HepG2 (cell line): ENCODE results near the gene ZFPL1. TPM values are rescaled to one million over a fixed set of nuclear protein-coding genes. Genes with fewer than 3 reads are reported as not detected.

ENCODE experiments used
- ATAC-seq: fragments of 200-7000 bp; cut with Tn5 transposase; 3 replicates; pipeline ENCODE4 v1.9.1; 2020; ENCODE audit warnings: mild to moderate bottlenecking, moderate library complexity
- BruUV-seq: library from RNA; stranded (reverse); fragments of 400-500 nt; replicated peaks from 2 replicates; lab custom pipeline; 2021; lab: Mats Ljungman, UMichigan
- CTCF ChIA-PET: fragments of 300-600 bp; formaldehyde crosslinking; extraction: SDS; loops from one replicate; lab custom pipeline; 2021; ENCODE audit warnings: low total read pairs, inconsistent platforms, low intra/inter-chr PET ratio; lab: Yijun Ruan, JAX
- POLR2A ChIA-PET: fragments of 350-600 bp; sonication (Branson Sonifier 250); formaldehyde crosslinking; loops from one replicate; lab custom pipeline; 2020; ENCODE audit warnings: antibody characterized with exemption, inconsistent platforms; lab: Yijun Ruan, JAX
- DNase-seq: peaks from one replicate; pipeline ENCODE4 v3.0.0-alpha.2; 2015; ENCODE audit warnings: low spot score
- FAIRE-seq: peaks from 3 replicates; lab custom pipeline; 2011; peaks lifted over from hg19 to GRCh38; lab: Jason Lieb, UNC
- H2AFZ ChIP-seq: one replicate; pipeline ENCODE4 v1.6.1; 2011; ENCODE audit warnings: low read length, inconsistent platforms
- H3K27ac ChIP-seq: fragments of 300-600 bp; 3 replicates; pipeline ENCODE4 v1.8.0; 2011; ENCODE audit warnings: mixed run types, mild to moderate bottlenecking, mixed read lengths, low read length, inconsistent platforms; ENCODE audit not compliant: insufficient read depth; ENCODE audit errors: extremely low read length
- H3K27me3 ChIP-seq, 2 experiments: fragments of 200-600 bp in 1 of 2; 2 replicates in 1 of 2; 3 replicates in 1 of 2; pipeline versions ENCODE4 v1.6.0 to v1.8.0; 2011; ENCODE audit warnings: low read length in 2 of 2, mild to moderate bottlenecking in 2 of 2, moderate library complexity in 2 of 2, inconsistent platforms in 1 of 2; ENCODE audit not compliant: insufficient read depth in 2 of 2, control insufficient read depth in 1 of 2
- H3K36me3 ChIP-seq, 2 experiments: fragments of 200-600 bp in 1 of 2; replicated peaks in 1 of 2; 2 replicates in 1 of 2; 3 replicates in 1 of 2; pipeline versions ENCODE4 v1.5.1 to v1.8.0; 2011; ENCODE audit warnings: low read length in 2 of 2, inconsistent platforms in 1 of 2; ENCODE audit not compliant: insufficient read depth in 2 of 2, control insufficient read depth in 1 of 2
- H3K4me1 ChIP-seq: 2 replicates; pipeline ENCODE4 v1.5.1; 2012; ENCODE audit warnings: low read length, inconsistent platforms; ENCODE audit not compliant: insufficient read depth
- H3K4me2 ChIP-seq: 2 replicates; pipeline ENCODE4 v1.6.0; 2011; ENCODE audit warnings: low read depth, low read length, inconsistent platforms
- H3K4me3 ChIP-seq, 3 experiments: fragments of 200-600 bp in 1 of 3; sonication (generic), shearing (Covaris generic) in 1 of 3; replicated peaks in 1 of 3; 2 replicates each; pipeline ENCODE4 v1.5.1; 2011 to 2016; ENCODE audit warnings: low read length in 3 of 3, inconsistent platforms in 2 of 3, low read depth in 2 of 3, mild to moderate bottlenecking in 2 of 3, control low read depth in 1 of 3, mixed read lengths in 1 of 3; ENCODE audit not compliant: insufficient read depth in 1 of 3
- H3K79me2 ChIP-seq: one replicate; pipeline ENCODE4 v1.6.1; 2011; ENCODE audit warnings: low read length, inconsistent platforms; ENCODE audit not compliant: insufficient read depth
- H3K9ac ChIP-seq: 2 replicates; pipeline ENCODE4 v1.6.0; 2011; ENCODE audit warnings: mild to moderate bottlenecking, low read depth, low read length, inconsistent platforms; ENCODE audit not compliant: insufficient read depth
- H3K9me3 ChIP-seq: 2 replicates; pipeline ENCODE4 v1.5.1; 2012; ENCODE audit warnings: mild to moderate bottlenecking, low read length
- H4K20me1 ChIP-seq: 2 replicates; pipeline ENCODE4 v1.6.0; 2011; ENCODE audit warnings: inconsistent platforms, mild to moderate bottlenecking, low read length, moderate library complexity; ENCODE audit not compliant: insufficient read depth
- CC2D1A ChIP-seq: sonication (generic); formaldehyde crosslinking; IDR thresholded peaks from 2 replicates; pipeline ENCODE4 v1.8.1; 2023; ENCODE audit warnings: mild to moderate bottlenecking, missing genetic modification reagents
- HDAC1 ChIP-seq: sonication (generic); formaldehyde crosslinking; IDR thresholded peaks from 2 replicates; pipeline ENCODE4 v1.5.1; 2020; ENCODE audit warnings: mild to moderate bottlenecking, missing genetic modification reagents
- LCORL ChIP-seq, 2 experiments: fragments of 450-650 bp in 1 of 2; sonication (generic) in 1 of 2; formaldehyde crosslinking in 1 of 2; IDR thresholded peaks; 2 replicates each; pipeline versions ENCODE4 v1.5.0 to v1.6.1; 2017 to 2020; ENCODE audit warnings: antibody characterized with exemption in 1 of 2, missing genetic modification reagents in 1 of 2
- POLR2A ChIP-seq, 2 experiments: IDR thresholded peaks; 2 replicates each; pipeline ENCODE4 v1.6.1; 2011; ENCODE audit warnings: low read depth in 2 of 2, low read length in 2 of 2, mild to moderate bottlenecking in 1 of 2, moderate library complexity in 1 of 2; ENCODE audit not compliant: insufficient read depth in 1 of 2
- SNAPC2 ChIP-seq: sonication (generic); formaldehyde crosslinking; IDR thresholded peaks from 2 replicates; pipeline ENCODE4 v1.8.1; 2022; ENCODE audit warnings: mild to moderate bottlenecking, missing genetic modification reagents
- ZNF33B ChIP-seq: sonication (generic); formaldehyde crosslinking; IDR thresholded peaks from 2 replicates; pipeline ENCODE4 v1.5.1; 2020; ENCODE audit warnings: mild to moderate bottlenecking, missing genetic modification reagents
- ZNF354B ChIP-seq: sonication (generic); formaldehyde crosslinking; IDR thresholded peaks from 2 replicates; pipeline ENCODE4 v1.8.0; 2022; ENCODE audit warnings: mild to moderate bottlenecking, missing genetic modification reagents
- WGBS: methylation state at CpG from one replicate; pipeline ENCODE4 v1.1.6; 2017; ENCODE audit warnings: low lambda C conversion rate; 5-methylcytosine and 5-hydroxymethylcytosine counted together
- in situ Hi-C: cut with HindIII; loops from 2 replicates; pipeline ENCODE4 v1.10.0; 2017; ENCODE audit warnings: low pct_unique_long_range_greater_than_20kb; ENCODE audit not compliant: extremely low pct_ligation_motif_present
- intact Hi-C: fragments of 100-400 bp; cut with micrococcal nuclease; formaldehyde crosslinking; loops from one replicate; pipeline ENCODE4 v1.10.0; 2022; ENCODE audit not compliant: unreplicated experiment
- polyA plus RNA-seq, 8 experiments: library from polyadenylated mRNA; depleted of rRNA in 3 of 8; stranded (reverse) in 7 of 8; unstranded in 1 of 8; fragments of >200 nt; fragmentation: Illumina TruSeq in 4 of 8; extraction: Trizol in 4 of 8; gene quantifications; 2 replicates each; pipeline versions ENCODE4 v1.2.1 to v1.2.3, GENCODE V29; 2011 to 2016; ENCODE audit warnings: low read depth in 4 of 8, missing spikeins in 1 of 8, mixed read lengths in 1 of 8; ENCODE audit not compliant: insufficient read depth in 1 of 8
- total RNA-seq, 5 experiments: library from RNA; depleted of rRNA; stranded (reverse); fragments of >200 nt; fragmentation: Illumina TruSeq; extraction: Trizol; gene quantifications; 2 replicates each; pipeline ENCODE4 v1.2.3, GENCODE V29; 2016; ENCODE audit warnings: low read depth in 1 of 5
- TF ChIP-seq, protein P1 (sequence below): sonication (generic); formaldehyde crosslinking; IDR thresholded peaks from 2 replicates; pipeline ENCODE4 v1.4.0; 2020; ENCODE audit warnings: missing genetic modification reagents
- TF ChIP-seq, protein P2 (sequence below): sonication (generic); formaldehyde crosslinking; IDR thresholded peaks from 2 replicates; pipeline ENCODE4 v1.5.1; 2020; ENCODE audit warnings: missing genetic modification reagents, mild to moderate bottlenecking, borderline replicate concordance

Gene ZFPL1
- total and polyA plus RNA-seq, 2 of the 13 experiments (the other 11 are each of a cell fraction or from before 2014, with no cell fraction given) = 32.2 to 56.0 TPM

DNA sequence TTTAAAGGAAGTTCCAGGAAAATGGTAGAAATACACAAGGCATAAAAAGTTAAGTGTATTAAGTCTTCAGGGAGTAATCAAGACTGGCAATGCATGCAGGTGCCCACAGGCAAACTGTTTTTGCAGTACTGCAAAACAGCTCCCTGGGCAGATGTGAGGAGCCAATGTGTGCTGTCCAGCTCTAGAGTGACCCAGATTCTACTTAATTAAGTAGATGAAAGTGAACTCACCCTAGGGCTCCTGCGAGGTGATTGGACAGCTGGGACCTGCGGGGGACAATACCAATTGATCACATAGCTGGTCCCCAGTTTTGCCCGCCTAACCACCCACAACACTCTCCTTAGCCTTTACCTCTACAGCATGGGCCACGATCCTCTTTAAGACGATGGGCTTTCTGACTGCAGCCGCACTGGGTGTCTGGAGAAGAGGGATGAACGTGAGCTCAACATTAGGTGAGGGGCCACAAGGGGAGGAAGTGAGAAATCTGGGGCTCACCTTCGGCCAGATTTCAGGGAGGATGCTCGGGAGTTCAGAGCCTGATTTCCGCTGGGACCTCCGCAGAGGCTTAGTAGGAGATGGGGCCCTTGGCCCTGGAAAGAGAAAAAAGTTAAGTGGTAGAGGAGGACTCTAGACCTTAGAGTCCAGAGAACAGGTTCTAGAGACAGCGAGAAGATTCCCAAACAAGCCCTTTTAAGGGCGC lies 738 bp upstream of the ZFPL1 start (continued):
- TF ChIP-seq, protein P1, sequence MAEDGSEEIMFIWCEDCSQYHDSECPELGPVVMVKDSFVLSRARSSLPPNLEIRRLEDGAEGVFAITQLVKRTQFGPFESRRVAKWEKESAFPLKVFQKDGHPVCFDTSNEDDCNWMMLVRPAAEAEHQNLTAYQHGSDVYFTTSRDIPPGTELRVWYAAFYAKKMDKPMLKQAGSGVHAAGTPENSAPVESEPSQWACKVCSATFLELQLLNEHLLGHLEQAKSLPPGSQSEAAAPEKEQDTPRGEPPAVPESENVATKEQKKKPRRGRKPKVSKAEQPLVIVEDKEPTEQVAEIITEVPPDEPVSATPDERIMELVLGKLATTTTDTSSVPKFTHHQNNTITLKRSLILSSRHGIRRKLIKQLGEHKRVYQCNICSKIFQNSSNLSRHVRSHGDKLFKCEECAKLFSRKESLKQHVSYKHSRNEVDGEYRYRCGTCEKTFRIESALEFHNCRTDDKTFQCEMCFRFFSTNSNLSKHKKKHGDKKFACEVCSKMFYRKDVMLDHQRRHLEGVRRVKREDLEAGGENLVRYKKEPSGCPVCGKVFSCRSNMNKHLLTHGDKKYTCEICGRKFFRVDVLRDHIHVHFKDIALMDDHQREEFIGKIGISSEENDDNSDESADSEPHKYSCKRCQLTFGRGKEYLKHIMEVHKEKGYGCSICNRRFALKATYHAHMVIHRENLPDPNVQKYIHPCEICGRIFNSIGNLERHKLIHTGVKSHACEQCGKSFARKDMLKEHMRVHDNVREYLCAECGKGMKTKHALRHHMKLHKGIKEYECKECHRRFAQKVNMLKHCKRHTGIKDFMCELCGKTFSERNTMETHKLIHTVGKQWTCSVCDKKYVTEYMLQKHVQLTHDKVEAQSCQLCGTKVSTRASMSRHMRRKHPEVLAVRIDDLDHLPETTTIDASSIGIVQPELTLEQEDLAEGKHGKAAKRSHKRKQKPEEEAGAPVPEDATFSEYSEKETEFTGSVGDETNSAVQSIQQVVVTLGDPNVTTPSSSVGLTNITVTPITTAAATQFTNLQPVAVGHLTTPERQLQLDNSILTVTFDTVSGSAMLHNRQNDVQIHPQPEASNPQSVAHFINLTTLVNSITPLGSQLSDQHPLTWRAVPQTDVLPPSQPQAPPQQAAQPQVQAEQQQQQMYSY (CRISPR knock-in tag) = peak; percentile 44; the same call in 1 of the 2 replicates
- TF ChIP-seq SNAPC2 = peak; percentile 14; the same call in 1 of the 2 replicates
- TF ChIP-seq HDAC1 (CRISPR knock-in tag) = no peak
- TF ChIP-seq, all 625 proteins: peak for 8

DNA sequence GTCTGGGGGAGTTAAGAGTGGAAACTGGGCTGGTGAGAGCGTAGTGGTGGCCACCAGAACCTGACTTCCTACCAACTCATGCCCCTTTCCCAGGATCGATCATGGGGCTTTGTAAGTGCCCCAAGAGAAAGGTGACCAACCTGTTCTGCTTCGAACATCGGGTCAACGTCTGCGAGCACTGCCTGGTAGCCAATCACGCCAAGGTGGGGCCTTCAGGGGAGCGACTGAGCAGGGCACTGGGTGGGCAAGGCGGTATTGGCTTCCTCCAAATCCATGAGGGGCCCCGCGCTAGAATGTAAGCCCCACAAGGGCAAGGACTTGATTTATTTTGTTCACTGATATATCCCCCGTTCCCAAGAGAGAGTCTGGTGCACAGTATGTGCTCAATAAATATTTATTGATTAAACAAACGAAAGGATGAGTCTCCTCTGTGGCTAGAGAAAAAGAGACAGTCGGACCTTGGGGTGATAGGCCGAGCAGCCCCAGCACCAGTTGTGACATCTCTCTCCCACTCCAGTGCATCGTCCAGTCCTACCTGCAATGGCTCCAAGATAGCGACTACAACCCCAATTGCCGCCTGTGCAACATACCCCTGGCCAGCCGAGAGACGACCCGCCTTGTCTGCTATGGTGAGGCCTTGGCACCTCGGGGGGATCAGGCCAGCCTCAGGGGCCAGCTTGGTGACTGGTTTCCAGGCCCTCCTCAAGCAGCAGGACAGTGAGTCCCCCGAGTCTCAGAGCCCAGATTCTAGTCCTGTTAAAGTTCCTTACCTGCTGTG lies 765 bp downstream of the ZFPL1 start:
- H3K4me1 ChIP-seq = peaks cover 33% of the 10 kb centered on the region
- ChIA-PET CTCF (no interaction called here), POLR2A (no interaction called here)
- H3K9me3 ChIP-seq = no peaks in the 10 kb centered on the region
- no peak for DNase-seq
- 15% methylated on average over 13 of the region's 23 CpGs for WGBS
- FAIRE-seq = peak; percentile 8
- intact Hi-C loops (no loop called here), in situ Hi-C loops (no loop called here)
- TF ChIP-seq, protein P2, sequence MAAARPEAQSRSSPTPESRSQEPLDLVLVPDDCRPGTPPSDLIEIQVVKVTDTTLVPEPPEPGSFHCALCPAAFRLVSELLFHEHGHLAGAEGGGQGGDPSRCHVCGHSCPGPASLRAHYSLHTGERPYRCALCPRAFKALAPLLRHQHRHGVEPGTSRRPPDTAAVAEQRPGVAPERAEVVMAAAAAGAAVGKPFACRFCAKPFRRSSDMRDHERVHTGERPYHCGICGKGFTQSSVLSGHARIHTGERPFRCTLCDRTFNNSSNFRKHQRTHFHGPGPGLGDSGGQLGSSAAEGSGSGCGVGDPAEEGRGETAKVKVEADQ = peak; percentile 10; the same call in 1 of the 2 replicates
- TF ChIP-seq LCORL (IDR thresholded peaks at IDR 0.05) (no peak), LCORL (CRISPR knock-in tag; IDR thresholded peaks at IDR 0.05) (0 out of 2 replicates have a peak, but pooled peaks have one; percentile 6), ZNF33B (0 out of 2 replicates have a peak, but pooled peaks have one; percentile 10), ZNF354B (CRISPR knock-in tag) (0 out of 2 replicates have a peak, but pooled peaks have one; percentile 23), CC2D1A (CRISPR knock-in tag) (no peak), POLR2A (IDR thresholded peaks at IDR 0.05; ENCODE audit: insufficient read depth in 1 of 2, low read depth in 2 of 2, low read length in 2 of 2) (peak in 1 of 2 experiments; percentile 33; a peak in 1 of 4 replicates)
- H3K27me3 ChIP-seq = no peaks in the 10 kb centered on the region; a peak in 1 of 5 replicates
- peaks cover 19 to 28% of the 10 kb centered on the region in 2 experiments for H3K36me3 ChIP-seq
- H3K27ac ChIP-seq = peak overlapping the region; percentile 83
- ATAC-seq = peak; percentile 10
- H4K20me1 ChIP-seq = no peaks in the 10 kb centered on the region
- no peak overlapping the region for H2AFZ ChIP-seq
- TSS peak; percentile 69 for BruUV-seq
- H3K4me3 ChIP-seq = peak overlapping the region; percentile 70 to 99 (median 87)
- H3K4me2 ChIP-seq = peak overlapping the region; percentile 93
- peak overlapping the region; percentile 95 for H3K9ac ChIP-seq
- peaks cover 31% of the 10 kb centered on the region for H3K79me2 ChIP-seq
